ENCODE data around the gene COL16A1.

The COL16A1 gene

GRCh38 chr1:31644560-31645273 lies 59.1 kb downstream of the COL16A1 start, which contains the start of gene PEF1:
Gene PEF1 (minus strand): TSS chr1:31644876. CDS start chr1:31644864, 12 bp downstream.
- H3K9me3 Mint-ChIP-seq: no peaks in the 10 kb centered on the region
- H3K27ac Mint-ChIP-seq: peak within 1 kb of the TSS; percentile 100
- H3K27me3 Mint-ChIP-seq: no peaks in the 10 kb centered on the region
- H3K4me3 Mint-ChIP-seq: peak within 1 kb of the TSS; percentile 97 to 98
- ATAC-seq (peak; percentile 94), DNase-seq (peak; percentile 98 to 99)
- peaks cover 20% of the 10 kb centered on the region for H3K4me1 Mint-ChIP-seq

- H3K27ac Mint-ChIP-seq: peak overlapping the region; percentile 100
- H3K9me3 Mint-ChIP-seq: no peaks in the 10 kb centered on the region
- peaks cover 20% of the 10 kb centered on the region for H3K4me1 Mint-ChIP-seq
- peak overlapping the region; percentile 97 to 98 for H3K4me3 Mint-ChIP-seq
- ATAC-seq (peak; percentile 70), DNase-seq (no peak)
- no peaks in the 10 kb centered on the region for H3K27me3 Mint-ChIP-seq
These were observed 59.7 kb downstream of the COL16A1 start for GRCh38 chr1:31643976-31644559.

GRCh38 chr1:31642897-31643296 lies 60.9 kb downstream of the COL16A1 start:
- DNase-seq (no peak), ATAC-seq (no peak)
- peaks cover 20% of the 10 kb centered on the region for H3K4me1 Mint-ChIP-seq
- no peaks in the 10 kb centered on the region for H3K9me3 Mint-ChIP-seq
- H3K27ac Mint-ChIP-seq: no peak overlapping the region
- no peaks in the 10 kb centered on the region for H3K27me3 Mint-ChIP-seq
- no peak overlapping the region for H3K4me3 Mint-ChIP-seq

- H3K4me3 Mint-ChIP-seq: no peak overlapping the region
- DNase-seq (no peak), ATAC-seq (no peak)
- H3K27ac Mint-ChIP-seq: no peak overlapping the region
- H3K4me1 Mint-ChIP-seq: peaks cover 20% of the 10 kb centered on the region
- no peaks in the 10 kb centered on the region for H3K9me3 Mint-ChIP-seq
- H3K27me3 Mint-ChIP-seq: no peaks in the 10 kb centered on the region
These were observed 61.5 kb downstream of the COL16A1 start for GRCh38 chr1:31642366-31642765.

- no peak overlapping the region for H3K27ac Mint-ChIP-seq
- peaks cover 17% of the 10 kb centered on the region for H3K4me1 Mint-ChIP-seq
- no peaks in the 10 kb centered on the region for H3K9me3 Mint-ChIP-seq
- no peaks in the 10 kb centered on the region for H3K27me3 Mint-ChIP-seq
- DNase-seq: no peak
- no peak overlapping the region for H3K4me3 Mint-ChIP-seq
- ATAC-seq: no peak
These were observed 62.9 kb downstream of the COL16A1 start for GRCh38 chr1:31640964-31641363.

GRCh38 chr1:31640179-31640578 lies 63.6 kb downstream of the COL16A1 start:
- Mint-ChIP-seq H3K4me3 (no peak overlapping the region), H3K4me1 (peaks cover 9% of the 10 kb centered on the region), H3K27me3 (no peaks in the 10 kb centered on the region), H3K9me3 (no peaks in the 10 kb centered on the region), H3K27ac (no peak overlapping the region)
- DNase-seq: no peak
- no peak for ATAC-seq

GRCh38 chr1:31639543-31639942 lies 64.3 kb downstream of the COL16A1 start:
- no peak for DNase-seq
- no peaks in the 10 kb centered on the region for H3K9me3 Mint-ChIP-seq
- no peak overlapping the region for H3K27ac Mint-ChIP-seq
- peaks cover 7% of the 10 kb centered on the region for H3K4me1 Mint-ChIP-seq
- no peak for ATAC-seq
- no peaks in the 10 kb centered on the region for H3K27me3 Mint-ChIP-seq
- no peak overlapping the region for H3K4me3 Mint-ChIP-seq

GRCh38 chr1:31637915-31638673 lies 65.7 kb downstream of the COL16A1 start:
- DNase-seq (no peak), ATAC-seq (no peak)
- no peak overlapping the region for H3K27ac Mint-ChIP-seq
- H3K4me3 Mint-ChIP-seq: no peak overlapping the region
- no peaks in the 10 kb centered on the region for H3K27me3 Mint-ChIP-seq
- no peaks in the 10 kb centered on the region for H3K4me1 Mint-ChIP-seq
- no peaks in the 10 kb centered on the region for H3K9me3 Mint-ChIP-seq

- Mint-ChIP-seq H3K9me3 (no peaks in the 10 kb centered on the region), H3K27me3 (no peaks in the 10 kb centered on the region), H3K4me1 (no peaks in the 10 kb centered on the region), H3K4me3 (no peak overlapping the region), H3K27ac (peak overlapping the region in 1 of 2 donors; percentile 27)
- peak in 1 of 2 donors; percentile 37 for DNase-seq
- ATAC-seq: no peak
These were observed 70.7 kb downstream of the COL16A1 start for GRCh38 chr1:31633117-31633516.

GRCh38 chr1:31632649-31633048 lies 71.2 kb downstream of the COL16A1 start:
- Mint-ChIP-seq H3K4me3 (no peak overlapping the region), H3K4me1 (no peaks in the 10 kb centered on the region), H3K27ac (peak overlapping the region; percentile 14 to 27), H3K9me3 (no peaks in the 10 kb centered on the region), H3K27me3 (no peaks in the 10 kb centered on the region)
- ATAC-seq (no peak), DNase-seq (no peak)

GRCh38 chr1:31628931-31629556 lies 74.8 kb downstream of the COL16A1 start:
- no peak overlapping the region for H3K4me3 Mint-ChIP-seq
- DNase-seq (no peak), ATAC-seq (no peak)
- H3K27me3 Mint-ChIP-seq: no peaks in the 10 kb centered on the region
- H3K4me1 Mint-ChIP-seq: peaks cover 13% of the 10 kb centered on the region
- H3K9me3 Mint-ChIP-seq: no peaks in the 10 kb centered on the region
- no peak overlapping the region for H3K27ac Mint-ChIP-seq

GRCh38 chr1:31627930-31628559 lies 75.8 kb downstream of the COL16A1 start:
- no peaks in the 10 kb centered on the region for H3K9me3 Mint-ChIP-seq
- H3K27me3 Mint-ChIP-seq: no peaks in the 10 kb centered on the region
- ATAC-seq (no peak), DNase-seq (no peak)
- peak overlapping the region in 1 of 2 donors; percentile 23 for H3K27ac Mint-ChIP-seq
- H3K4me3 Mint-ChIP-seq: no peak overlapping the region
- H3K4me1 Mint-ChIP-seq: peaks cover 16% of the 10 kb centered on the region

- no peak overlapping the region for H3K4me3 Mint-ChIP-seq
- DNase-seq: no peak
- H3K27ac Mint-ChIP-seq: no peak overlapping the region
- peaks cover 16% of the 10 kb centered on the region for H3K4me1 Mint-ChIP-seq
- ATAC-seq: no peak
- H3K27me3 Mint-ChIP-seq: no peaks in the 10 kb centered on the region
- H3K9me3 Mint-ChIP-seq: no peaks in the 10 kb centered on the region
These were observed 76.4 kb downstream of the COL16A1 start for GRCh38 chr1:31627301-31627929.

GRCh38 chr1:31626223-31627207 lies 77.3 kb downstream of the COL16A1 start:
- no peak overlapping the region for H3K4me3 Mint-ChIP-seq
- no peaks in the 10 kb centered on the region for H3K27me3 Mint-ChIP-seq
- H3K4me1 Mint-ChIP-seq: peaks cover 16% of the 10 kb centered on the region
- H3K27ac Mint-ChIP-seq: peak overlapping the region in 1 of 2 donors; percentile 79
- DNase-seq (no peak), ATAC-seq (no peak)
- H3K9me3 Mint-ChIP-seq: no peaks in the 10 kb centered on the region

All from stimulated activated naive CD8-positive, alpha-beta T cell treated with anti-CD3 and anti-CD28 coated beads, Interleukin-15, amount 100 ng/mL, for 72 hours (primary cell).